Activated naive CD4-positive, alpha-beta T cell treated with anti-CD3 and anti-CD28 coated beads, Interleukin-2, amount 50 U/mL, for 24 hours (primary cell): ENCODE results near the gene BCR.

Experiments used
- H3K27ac Mint-ChIP-seq: one replicate; pipeline ENCODE4 v1.8.0; 2021; ENCODE audit warnings: mild to moderate bottlenecking, mixed read lengths
- H3K27me3 Mint-ChIP-seq: one replicate; pipeline ENCODE4 v1.8.0; 2021; ENCODE audit warnings: mixed read lengths
- H3K36me3 Mint-ChIP-seq: one replicate; pipeline ENCODE4 v1.8.0; 2021; ENCODE audit warnings: mixed read lengths
- H3K4me1 Mint-ChIP-seq: one replicate; pipeline ENCODE4 v1.8.0; 2021; ENCODE audit warnings: mixed read lengths
- H3K4me3 Mint-ChIP-seq: one replicate; pipeline ENCODE4 v1.8.0; 2021; ENCODE audit warnings: mild to moderate bottlenecking, mixed read lengths
- H3K9me3 Mint-ChIP-seq: one replicate; pipeline ENCODE4 v1.8.0; 2021; ENCODE audit warnings: mixed read lengths

The BCR gene

GRCh38 chr22:23244690-23245044, 64.4 kb downstream of the BCR start:
- no peak overlapping the region for H3K4me3 Mint-ChIP-seq
- H3K36me3 Mint-ChIP-seq, result peaks cover 3% of the 10 kb centered on the region
- H3K9me3 Mint-ChIP-seq, result no peaks in the 10 kb centered on the region
- no peaks in the 10 kb centered on the region for H3K27me3 Mint-ChIP-seq
- peaks cover 90% of the 10 kb centered on the region for H3K4me1 Mint-ChIP-seq
- peak overlapping the region; percentile 41 for H3K27ac Mint-ChIP-seq

- H3K36me3 Mint-ChIP-seq, result peaks cover 3% of the 10 kb centered on the region
- no peaks in the 10 kb centered on the region for H3K27me3 Mint-ChIP-seq
- no peaks in the 10 kb centered on the region for H3K9me3 Mint-ChIP-seq
- peaks cover 90% of the 10 kb centered on the region for H3K4me1 Mint-ChIP-seq
- no peak overlapping the region for H3K4me3 Mint-ChIP-seq
- peak overlapping the region; percentile 38 for H3K27ac Mint-ChIP-seq
These were observed 64.9 kb downstream of the BCR start for GRCh38 chr22:23245045-23245798.

GRCh38 chr22:23245799-23246136, 65.5 kb downstream of the BCR start:
- Mint-ChIP-seq H3K9me3 (no peaks in the 10 kb centered on the region), H3K4me3 (no peak overlapping the region), H3K27ac (peak overlapping the region; percentile 77), H3K36me3 (peaks cover under 1% of the 10 kb centered on the region), H3K4me1 (peaks cover 92% of the 10 kb centered on the region), H3K27me3 (no peaks in the 10 kb centered on the region)

- Mint-ChIP-seq H3K27me3 (no peaks in the 10 kb centered on the region), H3K4me1 (peaks cover 86% of the 10 kb centered on the region), H3K27ac (peak overlapping the region; percentile 68), H3K4me3 (no peak overlapping the region), H3K36me3 (no peaks in the 10 kb centered on the region), H3K9me3 (no peaks in the 10 kb centered on the region)
These were observed 66.9 kb downstream of the BCR start for GRCh38 chr22:23246982-23247766.

GRCh38 chr22:23248583-23248982, 68.3 kb downstream of the BCR start:
- H3K9me3 Mint-ChIP-seq, result no peaks in the 10 kb centered on the region
- no peaks in the 10 kb centered on the region for H3K27me3 Mint-ChIP-seq
- no peak overlapping the region for H3K4me3 Mint-ChIP-seq
- H3K36me3 Mint-ChIP-seq, result no peaks in the 10 kb centered on the region
- peaks cover 81% of the 10 kb centered on the region for H3K4me1 Mint-ChIP-seq
- no peak overlapping the region for H3K27ac Mint-ChIP-seq

- Mint-ChIP-seq H3K36me3 (peaks cover 3% of the 10 kb centered on the region), H3K27ac (peak overlapping the region; percentile 46), H3K9me3 (no peaks in the 10 kb centered on the region), H3K4me3 (peak overlapping the region; percentile 7), H3K27me3 (no peaks in the 10 kb centered on the region), H3K4me1 (peaks cover 72% of the 10 kb centered on the region)
These were observed 69.9 kb downstream of the BCR start for GRCh38 chr22:23250056-23250784.

- Mint-ChIP-seq H3K27me3 (no peaks in the 10 kb centered on the region), H3K4me3 (no peak overlapping the region), H3K9me3 (no peaks in the 10 kb centered on the region), H3K36me3 (peaks cover 3% of the 10 kb centered on the region), H3K27ac (peak overlapping the region; percentile 46), H3K4me1 (peaks cover 73% of the 10 kb centered on the region)
These were observed 70.6 kb downstream of the BCR start for GRCh38 chr22:23250785-23251363.

GRCh38 chr22:23251445-23252093, 71.3 kb downstream of the BCR start:
- peaks cover 69% of the 10 kb centered on the region for H3K4me1 Mint-ChIP-seq
- peak overlapping the region; percentile 2 for H3K27ac Mint-ChIP-seq
- no peaks in the 10 kb centered on the region for H3K9me3 Mint-ChIP-seq
- H3K4me3 Mint-ChIP-seq, result no peak overlapping the region
- peaks cover 3% of the 10 kb centered on the region for H3K36me3 Mint-ChIP-seq
- H3K27me3 Mint-ChIP-seq, result no peaks in the 10 kb centered on the region

- no peaks in the 10 kb centered on the region for H3K27me3 Mint-ChIP-seq
- H3K4me3 Mint-ChIP-seq, result no peak overlapping the region
- H3K36me3 Mint-ChIP-seq, result peaks cover 3% of the 10 kb centered on the region
- peaks cover 62% of the 10 kb centered on the region for H3K4me1 Mint-ChIP-seq
- no peaks in the 10 kb centered on the region for H3K9me3 Mint-ChIP-seq
- H3K27ac Mint-ChIP-seq, result no peak overlapping the region
These were observed 73.3 kb downstream of the BCR start for GRCh38 chr22:23253475-23254055.

GRCh38 chr22:23255506-23256170, 75.3 kb downstream of the BCR start:
- H3K4me1 Mint-ChIP-seq, result peaks cover 44% of the 10 kb centered on the region
- H3K4me3 Mint-ChIP-seq, result no peak overlapping the region
- no peaks in the 10 kb centered on the region for H3K9me3 Mint-ChIP-seq
- H3K36me3 Mint-ChIP-seq, result peaks cover 3% of the 10 kb centered on the region
- no peaks in the 10 kb centered on the region for H3K27me3 Mint-ChIP-seq
- H3K27ac Mint-ChIP-seq, result no peak overlapping the region

GRCh38 chr22:23256171-23256932, 76.0 kb downstream of the BCR start:
- Mint-ChIP-seq H3K9me3 (no peaks in the 10 kb centered on the region), H3K27me3 (no peaks in the 10 kb centered on the region), H3K4me3 (no peak overlapping the region), H3K36me3 (peaks cover 3% of the 10 kb centered on the region), H3K4me1 (peaks cover 38% of the 10 kb centered on the region), H3K27ac (no peak overlapping the region)

GRCh38 chr22:23256986-23257888, 76.9 kb downstream of the BCR start:
- no peaks in the 10 kb centered on the region for H3K9me3 Mint-ChIP-seq
- H3K36me3 Mint-ChIP-seq, result peaks cover 3% of the 10 kb centered on the region

More at GRCh38 chr22:23256986-23257888, 76.9 kb downstream of the BCR start:
- H3K27ac Mint-ChIP-seq, result peak overlapping the region; percentile 42
- H3K4me1 Mint-ChIP-seq, result peaks cover 35% of the 10 kb centered on the region
- H3K27me3 Mint-ChIP-seq, result no peaks in the 10 kb centered on the region
- H3K4me3 Mint-ChIP-seq, result peak overlapping the region; percentile 17
